Measurements from ENCODE around the gene TRIM24. TPM values are rescaled to one million over a fixed set of nuclear protein-coding genes. Genes with fewer than 3 reads are reported as not detected.

TRIM24 gene
- total RNA-seq, 2 donors from 2014 or later = 4.7 to 9.1 TPM

DNA sequence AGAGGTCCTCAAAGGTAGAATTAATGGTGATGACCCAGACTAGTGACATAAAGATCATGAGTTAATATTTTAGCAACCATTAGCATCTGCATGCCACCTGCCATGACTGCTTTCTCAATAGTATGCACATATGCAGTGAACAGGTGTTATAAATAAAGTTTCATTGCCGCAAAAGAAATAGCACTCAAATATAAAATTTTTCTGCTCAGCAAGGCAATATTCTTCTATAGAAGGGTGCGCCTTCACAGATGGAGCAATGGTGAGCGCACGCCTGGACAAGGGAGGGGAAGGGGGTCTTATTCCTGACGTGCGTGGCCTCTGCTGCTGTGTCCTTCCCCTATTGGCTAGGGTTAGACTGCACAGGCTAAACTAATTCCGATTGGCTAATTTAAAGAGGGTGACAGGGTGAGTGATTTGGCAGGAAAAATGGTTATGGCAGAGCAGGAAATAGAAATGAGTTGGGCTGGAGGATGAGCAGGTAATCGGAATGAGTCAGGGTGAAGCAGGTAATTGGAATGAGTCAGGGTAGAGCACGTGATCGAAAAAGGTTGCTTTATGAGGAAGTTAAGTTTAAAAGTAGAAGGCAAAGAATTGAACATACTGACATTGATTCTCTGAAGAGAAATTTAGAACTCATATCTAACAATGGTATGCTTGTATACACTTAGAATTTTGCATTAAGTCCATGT lies 24.7 kb upstream of the TRIM24 start:
- H3K4me1 ChIP-seq (ENCODE audit: control insufficient read depth in 1 of 2, low read depth in 2 of 2) = no peaks in the 10 kb centered on the region
- DNase-seq (ENCODE audit: low spot score) (no peak), ATAC-seq (ENCODE audit: insufficient number of reproducible peaks, low FRiP score, low read depth) (no peak)
- H3K4me3 ChIP-seq = no peak overlapping the region
- H3K27ac ChIP-seq = no peak overlapping the region
- peaks cover 6% of the 10 kb centered on the region for H3K9me3 ChIP-seq
- no peaks in the 10 kb centered on the region for H3K27me3 ChIP-seq (replicated peaks; ENCODE audit: insufficient read depth)
- H3K36me3 ChIP-seq = no peaks in the 10 kb centered on the region
- TF ChIP-seq, protein P1, sequence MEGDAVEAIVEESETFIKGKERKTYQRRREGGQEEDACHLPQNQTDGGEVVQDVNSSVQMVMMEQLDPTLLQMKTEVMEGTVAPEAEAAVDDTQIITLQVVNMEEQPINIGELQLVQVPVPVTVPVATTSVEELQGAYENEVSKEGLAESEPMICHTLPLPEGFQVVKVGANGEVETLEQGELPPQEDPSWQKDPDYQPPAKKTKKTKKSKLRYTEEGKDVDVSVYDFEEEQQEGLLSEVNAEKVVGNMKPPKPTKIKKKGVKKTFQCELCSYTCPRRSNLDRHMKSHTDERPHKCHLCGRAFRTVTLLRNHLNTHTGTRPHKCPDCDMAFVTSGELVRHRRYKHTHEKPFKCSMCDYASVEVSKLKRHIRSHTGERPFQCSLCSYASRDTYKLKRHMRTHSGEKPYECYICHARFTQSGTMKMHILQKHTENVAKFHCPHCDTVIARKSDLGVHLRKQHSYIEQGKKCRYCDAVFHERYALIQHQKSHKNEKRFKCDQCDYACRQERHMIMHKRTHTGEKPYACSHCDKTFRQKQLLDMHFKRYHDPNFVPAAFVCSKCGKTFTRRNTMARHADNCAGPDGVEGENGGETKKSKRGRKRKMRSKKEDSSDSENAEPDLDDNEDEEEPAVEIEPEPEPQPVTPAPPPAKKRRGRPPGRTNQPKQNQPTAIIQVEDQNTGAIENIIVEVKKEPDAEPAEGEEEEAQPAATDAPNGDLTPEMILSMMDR (IDR thresholded peaks at IDR 0.05) = no peak

DNA sequence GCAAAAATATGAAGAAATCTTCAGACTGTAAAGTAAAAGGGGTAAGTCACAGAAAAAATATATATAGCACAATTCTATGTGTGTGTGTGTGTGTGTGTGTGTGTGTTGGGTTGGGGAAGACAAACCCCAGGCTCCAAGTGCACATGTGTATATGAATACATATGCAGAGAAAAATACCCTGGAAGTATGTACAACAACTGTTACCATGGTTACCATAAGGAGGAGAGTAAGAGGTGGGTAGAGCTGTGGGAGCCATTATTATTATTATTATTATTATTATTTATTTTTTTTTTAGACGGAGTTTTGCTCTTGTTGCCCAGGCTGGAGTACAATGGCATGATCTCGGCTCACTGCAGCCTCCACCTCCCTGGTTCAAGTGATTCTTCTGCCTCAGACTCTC lies 23.7 kb upstream of the TRIM24 start:
- TF ChIP-seq, protein P1 (IDR thresholded peaks at IDR 0.05) = no peak
- ATAC-seq (ENCODE audit: insufficient number of reproducible peaks, low FRiP score, low read depth) = no peak
- H3K4me1 ChIP-seq (ENCODE audit: control insufficient read depth in 1 of 2, low read depth in 2 of 2) = no peaks in the 10 kb centered on the region

DNA sequence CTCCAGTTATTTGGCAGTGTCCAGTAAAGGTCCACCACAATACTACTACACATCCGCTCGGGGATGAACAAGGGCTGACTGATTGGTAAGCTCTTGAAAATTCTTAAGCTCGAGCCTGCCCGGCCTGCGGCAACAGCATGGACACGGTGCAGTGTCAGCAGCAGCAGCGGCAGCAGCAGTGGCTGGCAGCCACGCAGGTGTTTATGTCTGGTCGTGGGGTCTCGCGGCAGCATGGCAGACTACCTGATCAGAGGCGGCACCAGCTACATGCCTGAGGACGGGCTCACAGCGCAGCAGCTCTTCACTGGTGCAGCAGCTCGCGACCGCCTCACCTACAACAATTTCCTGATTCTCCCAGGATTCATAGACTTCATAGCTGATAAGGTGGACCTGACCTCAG lies 19.6 kb upstream of the TRIM24 start:
- TF ChIP-seq, protein P1 (IDR thresholded peaks at IDR 0.05) = no peak
- no peak overlapping the region for H3K27ac ChIP-seq
- no peaks in the 10 kb centered on the region for H3K4me1 ChIP-seq (ENCODE audit: control insufficient read depth in 1 of 2, low read depth in 2 of 2)
- ATAC-seq (ENCODE audit: insufficient number of reproducible peaks, low FRiP score, low read depth) (no peak), DNase-seq (ENCODE audit: low spot score) (no peak)
- H3K27me3 ChIP-seq (replicated peaks; ENCODE audit: insufficient read depth) = no peaks in the 10 kb centered on the region
- H3K4me3 ChIP-seq = no peak overlapping the region
- no peaks in the 10 kb centered on the region for H3K9me3 ChIP-seq
- no peaks in the 10 kb centered on the region for H3K36me3 ChIP-seq

More for the DNA sequence above, 23.7 kb upstream of the TRIM24 start:
- no peak overlapping the region for H3K4me3 ChIP-seq
- no peak overlapping the region for H3K27ac ChIP-seq
- H3K27me3 ChIP-seq (replicated peaks; ENCODE audit: insufficient read depth) = no peaks in the 10 kb centered on the region
- peaks cover 4% of the 10 kb centered on the region for H3K9me3 ChIP-seq
- H3K36me3 ChIP-seq = no peaks in the 10 kb centered on the region
- no peak for DNase-seq (ENCODE audit: low spot score)

DNA sequence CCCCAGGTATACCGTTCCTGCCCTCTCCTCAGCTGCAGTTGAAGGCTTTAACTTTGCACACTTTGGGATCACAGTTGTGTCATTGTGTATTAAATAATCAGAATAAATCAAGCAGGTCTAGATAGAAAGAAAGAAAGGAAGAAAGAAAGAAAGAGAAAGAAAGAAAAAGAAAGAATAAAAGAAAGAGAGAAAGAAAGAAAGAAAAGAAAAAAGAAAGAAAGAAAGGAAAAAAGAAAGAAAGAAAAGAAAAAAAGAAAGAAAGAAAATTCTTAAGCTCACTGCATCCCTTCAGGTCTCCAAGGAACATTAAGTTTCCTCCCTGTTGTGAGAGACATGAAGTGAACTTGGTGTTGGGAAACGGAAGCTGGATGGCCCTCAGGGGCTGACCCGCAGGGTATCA lies 17.2 kb upstream of the TRIM24 start:
- H3K9me3 ChIP-seq = no peaks in the 10 kb centered on the region
- H3K4me1 ChIP-seq (ENCODE audit: control insufficient read depth in 1 of 2, low read depth in 2 of 2) = no peaks in the 10 kb centered on the region
- ATAC-seq (ENCODE audit: insufficient number of reproducible peaks, low FRiP score, low read depth) (no peak), DNase-seq (ENCODE audit: low spot score) (no peak)
- H3K27ac ChIP-seq = no peak overlapping the region
- no peaks in the 10 kb centered on the region for H3K27me3 ChIP-seq (replicated peaks; ENCODE audit: insufficient read depth)
- H3K4me3 ChIP-seq = no peak overlapping the region
- TF ChIP-seq, protein P1 (IDR thresholded peaks at IDR 0.05) = no peak
- no peaks in the 10 kb centered on the region for H3K36me3 ChIP-seq

DNA sequence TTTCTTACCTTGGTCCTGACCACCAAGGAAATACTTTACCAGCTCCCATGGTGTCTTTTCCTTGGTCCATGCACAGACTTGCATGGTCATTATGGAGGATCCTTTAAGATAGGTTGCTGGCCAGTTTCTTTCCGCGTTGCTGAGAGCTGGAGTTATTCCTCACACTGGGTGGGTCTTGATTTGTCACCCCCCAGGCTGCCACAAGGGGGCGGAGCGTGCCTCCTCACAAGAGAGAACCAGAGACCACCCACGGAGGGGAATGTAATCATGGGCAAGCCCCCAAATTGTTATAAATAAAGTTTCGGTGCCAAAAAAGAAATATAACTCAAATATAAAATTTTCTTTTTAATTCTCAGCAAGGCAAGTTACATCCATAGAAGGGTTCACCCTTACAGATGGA lies 10.5 kb upstream of the TRIM24 start:
- H3K27ac ChIP-seq = no peak overlapping the region
- H3K9me3 ChIP-seq = no peaks in the 10 kb centered on the region
- no peak for ATAC-seq (ENCODE audit: insufficient number of reproducible peaks, low FRiP score, low read depth)
- no peaks in the 10 kb centered on the region for H3K4me1 ChIP-seq (ENCODE audit: control insufficient read depth in 1 of 2, low read depth in 2 of 2)
- DNase-seq (ENCODE audit: low spot score) = no peak
- no peaks in the 10 kb centered on the region for H3K36me3 ChIP-seq
- H3K27me3 ChIP-seq (replicated peaks; ENCODE audit: insufficient read depth) = no peaks in the 10 kb centered on the region
- TF ChIP-seq, protein P1 (IDR thresholded peaks at IDR 0.05) = no peak
- no peak overlapping the region for H3K4me3 ChIP-seq

Data from thoracic aorta (tissue), 2 donors.